GM21737 (cell line): ENCODE results near the gene FLVCR2.

Source experiments
- ATAC-seq: cut with Tn5 transposase; IDR thresholded peaks from one replicate; pipeline ENCODE4 v1.9.1; 2021; ENCODE audit warnings: mild to moderate bottlenecking, moderate library complexity; ENCODE audit not compliant: unreplicated experiment

The FLVCR2 gene

GRCh38 chr14:75554482-75554881, 23.9 kb upstream of the FLVCR2 start:
- no peak for ATAC-seq

GRCh38 chr14:75558440-75558839, 20.0 kb upstream of the FLVCR2 start:
- no peak for ATAC-seq

- no peak for ATAC-seq
These were observed 19.4 kb upstream of the FLVCR2 start for GRCh38 chr14:75559045-75559444.

GRCh38 chr14:75559451-75560222, 18.8 kb upstream of the FLVCR2 start:
- ATAC-seq: no peak

- no peak for ATAC-seq
These were observed 17.4 kb upstream of the FLVCR2 start for GRCh38 chr14:75561013-75561432.

GRCh38 chr14:75562089-75562488, 16.3 kb upstream of the FLVCR2 start:
- no peak for ATAC-seq

- no peak for ATAC-seq
These were observed 15.9 kb upstream of the FLVCR2 start for GRCh38 chr14:75562489-75562888.

- no peak for ATAC-seq
These were observed 14.5 kb upstream of the FLVCR2 start for GRCh38 chr14:75563931-75564330.

- ATAC-seq: no peak
These were observed 13.4 kb upstream of the FLVCR2 start for GRCh38 chr14:75565056-75565455.

- ATAC-seq: no peak
These were observed 12.1 kb upstream of the FLVCR2 start for GRCh38 chr14:75566321-75566720.

GRCh38 chr14:75566752-75567151, 11.7 kb upstream of the FLVCR2 start:
- no peak for ATAC-seq

- no peak for ATAC-seq
These were observed 10.3 kb upstream of the FLVCR2 start for GRCh38 chr14:75568140-75568539.

GRCh38 chr14:75568791-75569190, 9.6 kb upstream of the FLVCR2 start:
- no peak for ATAC-seq

- ATAC-seq: no peak
These were observed 7.6 kb upstream of the FLVCR2 start for GRCh38 chr14:75570797-75571196.

GRCh38 chr14:75572104-75572503, 6.3 kb upstream of the FLVCR2 start:
- no peak for ATAC-seq

GRCh38 chr14:75577090-75577489, 1.3 kb upstream of the FLVCR2 start:
- ATAC-seq: no peak

- peak; percentile 91 for ATAC-seq
These were observed 705 bp upstream of the FLVCR2 start for GRCh38 chr14:75577729-75578101.

- peak; percentile 10 for ATAC-seq
These were observed 442 bp downstream of the FLVCR2 start for GRCh38 chr14:75578786-75579337.

GRCh38 chr14:75579338-75579864, 981 bp downstream of the FLVCR2 start:
- ATAC-seq: no peak

GRCh38 chr14:75579882-75580281, 1.5 kb downstream of the FLVCR2 start:
- ATAC-seq: no peak

- no peak for ATAC-seq
These were observed 9.0 kb downstream of the FLVCR2 start for GRCh38 chr14:75587388-75587787.

GRCh38 chr14:75589931-75590330, 11.5 kb downstream of the FLVCR2 start:
- ATAC-seq: no peak
